Activated CD8-positive, alpha-beta memory T cell treated with anti-CD3 and anti-CD28 coated beads for 48 hours (primary cell): ENCODE results near the gene TRIM49.
"Not testable (repeated sequence)": the region's sequence is repeated elsewhere in the genome, so short reads cannot be mapped to it uniquely, and the experiment has no call there.

Source experiments
- DNase-seq, 3 experiments: peaks; one replicate each; pipeline ENCODE4 v3.0.0-alpha.2; 2020; ENCODE audit warnings: low read depth in 2 of 3, low spot score in 2 of 3

TRIM49 gene, protein sequence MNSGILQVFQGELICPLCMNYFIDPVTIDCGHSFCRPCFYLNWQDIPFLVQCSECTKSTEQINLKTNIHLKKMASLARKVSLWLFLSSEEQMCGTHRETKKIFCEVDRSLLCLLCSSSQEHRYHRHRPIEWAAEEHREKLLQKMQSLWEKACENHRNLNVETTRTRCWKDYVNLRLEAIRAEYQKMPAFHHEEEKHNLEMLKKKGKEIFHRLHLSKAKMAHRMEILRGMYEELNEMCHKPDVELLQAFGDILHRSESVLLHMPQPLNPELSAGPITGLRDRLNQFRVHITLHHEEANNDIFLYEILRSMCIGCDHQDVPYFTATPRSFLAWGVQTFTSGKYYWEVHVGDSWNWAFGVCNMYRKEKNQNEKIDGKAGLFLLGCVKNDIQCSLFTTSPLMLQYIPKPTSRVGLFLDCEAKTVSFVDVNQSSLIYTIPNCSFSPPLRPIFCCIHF

DNA sequence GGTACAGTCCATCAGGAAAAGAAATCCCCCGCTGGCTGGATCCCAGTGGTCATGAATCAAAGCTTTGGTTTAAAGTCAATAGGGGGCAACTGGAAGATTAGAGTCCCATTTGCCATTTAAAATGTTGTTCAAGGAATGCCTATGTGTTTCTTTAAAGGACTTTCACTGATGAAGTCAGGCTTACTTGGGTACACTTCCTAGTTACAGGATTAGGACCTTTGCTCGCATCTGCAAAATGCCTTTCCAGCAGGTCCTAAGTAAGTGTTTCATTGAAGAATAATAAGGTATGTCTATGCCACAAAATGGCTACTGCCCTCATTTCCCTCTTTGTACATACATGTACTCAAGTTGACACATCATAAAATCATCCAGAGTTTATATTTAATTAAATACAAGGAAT lies at the start of gene TRIM49:
Gene TRIM49, minus strand, starts transcription at position 101 of the 400 bp plus-strand sequence. CDS start 4,106 bp downstream, outside the sequence.
- DNase-seq, result not testable (repeated sequence)

DNA sequence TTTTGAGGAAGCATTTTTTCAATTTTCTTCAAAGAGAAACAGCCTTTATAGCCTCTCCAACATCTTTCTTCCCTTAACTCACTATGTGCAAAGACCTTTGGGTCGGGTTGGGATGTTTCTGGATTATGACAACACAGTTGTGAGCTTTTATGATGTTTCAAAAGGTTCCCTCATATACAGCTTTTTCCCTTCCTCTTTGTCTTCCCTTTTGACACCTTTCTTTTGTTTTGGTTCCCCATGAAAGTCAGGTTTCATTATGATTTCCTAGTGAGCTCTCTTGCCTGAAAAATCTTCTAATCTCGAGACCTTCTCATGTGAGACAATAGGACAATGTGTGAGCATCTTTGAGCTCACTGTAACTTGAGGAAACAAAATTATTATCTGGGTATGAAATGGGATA lies 18.3 kb upstream of the TRIM49 start:
- not testable (repeated sequence) for DNase-seq

DNA sequence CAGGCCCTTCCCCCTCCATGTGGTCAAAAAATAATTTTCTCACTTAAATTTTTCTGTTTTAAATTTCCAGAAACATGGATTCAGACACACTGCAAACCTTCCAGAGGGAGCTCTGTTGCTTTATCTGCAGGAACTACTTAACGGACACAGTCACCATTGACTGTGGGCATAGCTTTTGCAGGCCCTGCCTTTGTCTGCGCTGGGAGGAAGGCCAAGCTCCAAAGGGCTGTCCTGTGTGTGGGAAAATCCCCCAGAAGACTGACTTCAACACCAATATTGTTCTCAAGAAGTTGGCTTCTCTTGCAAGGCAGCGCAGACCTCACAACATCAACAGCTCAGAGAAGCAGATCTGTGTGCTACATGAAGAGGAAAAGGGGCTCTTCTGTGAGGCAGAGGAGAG lies 11.6 kb upstream of the TRIM49 start:
- DNase-seq, result not testable (repeated sequence)

DNA sequence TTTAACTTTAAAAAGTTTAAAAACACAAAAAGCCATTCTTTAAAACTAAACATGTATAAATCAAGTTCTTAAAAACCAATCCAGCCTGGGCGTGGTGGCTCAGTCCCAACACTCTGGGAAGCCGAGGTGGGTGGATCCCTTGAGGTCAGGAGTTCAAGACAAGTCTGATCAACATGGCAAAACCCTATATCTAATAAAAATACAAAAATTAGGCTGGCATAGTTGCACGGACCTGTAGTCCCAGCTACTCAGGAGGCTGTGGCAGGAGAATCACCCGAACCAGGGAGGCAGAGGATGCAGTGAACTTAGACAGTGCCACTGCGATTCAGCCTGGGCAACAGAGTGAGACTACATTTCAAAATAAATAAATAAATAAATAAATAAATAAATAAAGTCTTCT lies 5.2 kb upstream of the TRIM49 start:
- not testable (repeated sequence) for DNase-seq

DNA sequence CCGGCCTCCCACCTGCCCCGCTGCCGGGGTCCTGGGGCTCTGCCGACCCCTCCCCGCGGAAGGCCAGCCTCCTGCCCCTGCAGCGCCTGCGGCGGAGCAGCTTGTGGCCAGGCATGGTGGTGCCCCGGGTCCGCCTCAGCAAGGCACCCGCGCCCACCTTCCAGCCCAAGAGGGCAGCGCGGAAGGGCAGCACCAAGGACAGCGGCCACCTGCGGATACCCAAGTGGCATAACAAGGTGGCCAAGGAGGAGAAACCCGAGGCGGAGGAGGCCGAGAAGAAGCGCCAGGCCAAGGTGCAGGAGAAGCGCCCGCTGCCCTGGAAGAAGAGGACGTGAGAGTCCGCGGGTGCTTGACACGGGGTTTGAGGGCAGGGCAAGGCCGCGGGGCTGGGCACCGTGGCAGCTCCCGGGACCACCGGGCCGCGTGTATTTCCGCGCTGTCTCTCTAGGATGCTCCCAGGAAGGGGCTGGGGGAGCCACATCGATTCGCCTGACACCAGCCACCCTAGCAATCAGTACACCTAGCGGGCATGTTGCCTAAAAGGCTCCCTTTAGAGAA lies 20.8 kb downstream of the TRIM49 start:
- not testable (repeated sequence) for DNase-seq

DNA sequence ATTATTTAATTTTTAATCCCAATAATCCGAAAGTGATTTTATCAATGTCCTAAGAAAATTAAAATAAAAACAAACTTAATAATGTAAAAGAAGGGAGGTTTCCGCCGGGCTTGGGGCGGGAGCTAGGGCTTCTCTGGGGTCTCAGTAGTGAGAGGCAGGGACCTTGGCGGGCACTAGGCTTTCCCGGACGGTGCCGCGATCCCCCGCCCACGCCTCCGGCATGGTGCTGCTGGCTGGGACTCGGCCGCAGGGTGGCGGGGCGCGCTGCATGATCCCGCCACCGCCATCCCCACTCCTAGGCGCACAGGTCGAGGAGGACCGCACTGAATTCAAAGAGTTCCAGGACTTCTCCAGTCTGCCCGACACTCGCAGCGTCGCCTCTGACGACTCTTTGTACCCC lies 22.6 kb downstream of the TRIM49 start:
- not testable (repeated sequence) for DNase-seq

DNA sequence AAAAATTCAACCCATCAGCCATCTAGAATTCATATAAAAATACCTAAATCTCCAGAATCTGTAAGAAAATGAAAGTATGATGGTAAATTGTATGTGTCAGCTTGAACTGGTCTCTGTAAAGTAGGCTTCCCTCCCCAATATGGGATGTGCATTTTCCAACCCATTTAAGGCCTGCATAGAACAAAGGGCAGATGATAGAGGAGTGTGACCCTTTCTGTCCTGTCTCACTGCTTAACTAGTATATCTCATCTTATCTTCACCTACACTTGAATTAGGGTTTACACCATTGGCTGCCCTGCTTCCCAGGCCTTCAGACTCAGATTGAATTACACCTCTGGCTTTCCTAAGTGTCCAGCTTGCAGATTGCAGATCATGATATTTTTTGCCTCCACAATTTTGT lies 57.6 kb downstream of the TRIM49 start:
- not testable (repeated sequence) for DNase-seq
